ENCODE results near the gene SOX6.

SOX6 gene

DNA sequence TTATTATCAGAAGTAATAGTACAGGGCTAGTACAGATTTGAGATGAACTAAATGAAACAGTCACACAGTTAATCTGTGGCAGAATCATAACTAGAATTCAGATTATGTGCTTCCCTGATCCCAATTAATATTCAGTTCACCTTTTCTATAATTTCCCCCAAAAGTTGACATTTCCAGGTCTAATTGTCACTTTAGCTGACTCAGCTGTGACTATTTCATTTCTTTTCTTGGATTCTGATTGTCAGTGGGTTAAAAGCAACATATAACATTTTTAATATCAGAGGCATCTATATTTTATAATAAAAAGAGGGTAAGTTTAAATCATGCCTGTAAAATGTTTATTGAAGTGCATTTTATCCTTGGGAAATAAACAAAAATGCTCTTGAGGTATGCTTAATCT is 28.8 kb upstream of the SOX6 start:
- H3K27me3 ChIP-seq: no peaks in the 10 kb centered on the region
- TF ChIP-seq, protein P1, sequence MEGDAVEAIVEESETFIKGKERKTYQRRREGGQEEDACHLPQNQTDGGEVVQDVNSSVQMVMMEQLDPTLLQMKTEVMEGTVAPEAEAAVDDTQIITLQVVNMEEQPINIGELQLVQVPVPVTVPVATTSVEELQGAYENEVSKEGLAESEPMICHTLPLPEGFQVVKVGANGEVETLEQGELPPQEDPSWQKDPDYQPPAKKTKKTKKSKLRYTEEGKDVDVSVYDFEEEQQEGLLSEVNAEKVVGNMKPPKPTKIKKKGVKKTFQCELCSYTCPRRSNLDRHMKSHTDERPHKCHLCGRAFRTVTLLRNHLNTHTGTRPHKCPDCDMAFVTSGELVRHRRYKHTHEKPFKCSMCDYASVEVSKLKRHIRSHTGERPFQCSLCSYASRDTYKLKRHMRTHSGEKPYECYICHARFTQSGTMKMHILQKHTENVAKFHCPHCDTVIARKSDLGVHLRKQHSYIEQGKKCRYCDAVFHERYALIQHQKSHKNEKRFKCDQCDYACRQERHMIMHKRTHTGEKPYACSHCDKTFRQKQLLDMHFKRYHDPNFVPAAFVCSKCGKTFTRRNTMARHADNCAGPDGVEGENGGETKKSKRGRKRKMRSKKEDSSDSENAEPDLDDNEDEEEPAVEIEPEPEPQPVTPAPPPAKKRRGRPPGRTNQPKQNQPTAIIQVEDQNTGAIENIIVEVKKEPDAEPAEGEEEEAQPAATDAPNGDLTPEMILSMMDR (IDR thresholded peaks at IDR 0.05): no peak
- no peaks in the 10 kb centered on the region for H3K36me3 ChIP-seq
- H3K4me1 ChIP-seq (ENCODE audit: control insufficient read depth in 1 of 2, insufficient read depth in 1 of 2, low read depth in 1 of 2, low read length in 1 of 2): no peaks in the 10 kb centered on the region
- no peaks in the 10 kb centered on the region for H3K9me3 ChIP-seq
- H3K27ac ChIP-seq: no peak overlapping the region
- no peak overlapping the region for H3K4me3 ChIP-seq (ENCODE audit: low read depth in 1 of 2, low read length in 1 of 2)

DNA sequence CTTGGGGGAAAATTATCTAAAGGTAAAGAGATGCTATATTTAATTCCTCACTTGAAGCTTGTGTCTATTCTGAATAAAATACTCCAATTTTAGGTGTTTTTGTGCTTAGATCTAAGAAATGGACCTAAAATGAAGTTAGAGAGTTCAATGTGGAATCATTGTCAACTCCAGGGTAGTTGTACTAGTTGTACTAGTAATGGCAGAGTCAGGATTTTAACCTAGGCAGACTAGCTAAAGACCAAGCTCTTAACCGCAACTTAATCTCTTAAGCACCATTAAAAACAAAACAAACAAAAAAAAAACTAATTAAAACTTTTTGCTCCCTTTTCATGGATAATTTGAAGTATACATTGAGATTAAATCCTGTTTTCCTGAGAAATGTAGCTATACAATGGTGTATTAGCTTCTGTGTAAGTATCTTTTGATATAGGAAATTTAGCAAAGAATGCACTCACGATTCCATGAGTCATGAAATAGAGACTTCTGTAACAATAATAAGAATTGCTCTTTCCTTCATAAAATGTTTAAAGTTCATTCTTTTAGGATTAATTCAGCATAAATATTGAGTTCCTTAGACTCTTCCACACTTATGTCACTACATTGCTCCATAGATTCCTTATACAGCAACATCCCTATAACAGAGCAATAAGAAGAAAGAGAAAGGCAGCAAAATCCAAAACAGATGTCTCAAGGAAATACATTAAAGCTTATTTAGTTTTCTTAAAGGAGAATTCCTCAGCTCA is 26.5 kb upstream of the SOX6 start:
- TF ChIP-seq, protein P1 (IDR thresholded peaks at IDR 0.05): no peak
- H3K9me3 ChIP-seq: no peaks in the 10 kb centered on the region

DNA sequence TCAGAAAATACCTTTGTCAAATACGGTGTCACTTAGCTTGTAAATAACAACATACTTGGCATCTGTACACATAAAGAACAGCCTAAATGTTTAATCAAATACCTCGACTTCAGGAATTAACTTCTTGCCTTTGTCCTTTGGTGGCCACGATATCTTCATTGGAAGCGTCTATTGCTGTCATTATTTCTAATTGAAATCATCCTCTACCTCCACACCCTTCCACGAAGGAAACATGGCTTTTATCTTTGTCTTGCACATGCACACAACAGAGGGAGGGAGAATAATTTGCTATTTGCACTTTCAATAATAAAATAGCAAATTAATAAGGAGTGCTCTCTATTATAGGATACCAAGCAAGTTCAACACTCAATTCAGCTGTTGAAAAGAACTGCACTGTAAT is 25.8 kb upstream of the SOX6 start:
- Histone ChIP-seq H3K4me3 (ENCODE audit: low read depth in 1 of 2, low read length in 1 of 2) (no peak overlapping the region), H3K4me1 (ENCODE audit: control insufficient read depth in 1 of 2, insufficient read depth in 1 of 2, low read depth in 1 of 2, low read length in 1 of 2) (no peaks in the 10 kb centered on the region), H3K27ac (no peak overlapping the region), H3K27me3 (no peaks in the 10 kb centered on the region), H3K9me3 (no peaks in the 10 kb centered on the region), H3K36me3 (no peaks in the 10 kb centered on the region)
- TF ChIP-seq, protein P1 (IDR thresholded peaks at IDR 0.05): no peak

More for the DNA sequence above, 26.5 kb upstream of the SOX6 start:
- Histone ChIP-seq H3K36me3 (no peaks in the 10 kb centered on the region), H3K27me3 (no peaks in the 10 kb centered on the region), H3K27ac (no peak overlapping the region), H3K4me3 (ENCODE audit: low read depth in 1 of 2, low read length in 1 of 2) (no peak overlapping the region), H3K4me1 (ENCODE audit: control insufficient read depth in 1 of 2, insufficient read depth in 1 of 2, low read depth in 1 of 2, low read length in 1 of 2) (no peaks in the 10 kb centered on the region)

DNA sequence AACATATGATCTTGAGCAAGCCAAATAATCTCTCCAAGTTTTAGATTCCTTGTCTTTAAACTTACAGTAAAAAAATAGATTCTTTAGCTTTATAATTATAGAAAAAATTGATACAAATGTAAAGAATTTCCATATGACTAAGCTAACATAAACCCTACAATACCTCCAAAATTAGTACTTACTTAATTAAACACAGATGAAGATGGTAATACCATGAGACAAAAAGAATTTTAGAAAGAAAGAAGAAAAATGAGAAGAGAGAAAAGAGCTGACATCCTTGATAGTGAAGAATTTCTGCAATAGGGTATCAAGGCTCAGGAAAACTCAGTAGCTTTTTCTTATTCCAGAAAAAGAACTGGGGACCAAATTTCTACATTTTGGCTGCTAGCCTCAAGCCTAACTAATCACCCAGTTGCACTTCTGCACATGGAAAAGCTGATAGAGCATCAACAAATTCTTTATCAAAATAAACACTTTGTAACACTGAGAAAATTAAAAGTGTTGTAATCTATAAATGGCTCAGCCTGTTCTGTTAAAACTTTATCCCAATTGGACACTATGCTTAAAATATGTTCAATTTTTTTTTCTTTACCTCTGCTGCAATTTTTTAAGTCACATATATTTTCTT is 24.7 kb upstream of the SOX6 start:
- Histone ChIP-seq H3K4me1 (ENCODE audit: control insufficient read depth in 1 of 2, insufficient read depth in 1 of 2, low read depth in 1 of 2, low read length in 1 of 2) (no peaks in the 10 kb centered on the region), H3K4me3 (ENCODE audit: low read depth in 1 of 2, low read length in 1 of 2) (no peak overlapping the region), H3K36me3 (no peaks in the 10 kb centered on the region), H3K27me3 (no peaks in the 10 kb centered on the region), H3K9me3 (no peaks in the 10 kb centered on the region), H3K27ac (no peak overlapping the region)
- TF ChIP-seq, protein P1 (IDR thresholded peaks at IDR 0.05): no peak

DNA sequence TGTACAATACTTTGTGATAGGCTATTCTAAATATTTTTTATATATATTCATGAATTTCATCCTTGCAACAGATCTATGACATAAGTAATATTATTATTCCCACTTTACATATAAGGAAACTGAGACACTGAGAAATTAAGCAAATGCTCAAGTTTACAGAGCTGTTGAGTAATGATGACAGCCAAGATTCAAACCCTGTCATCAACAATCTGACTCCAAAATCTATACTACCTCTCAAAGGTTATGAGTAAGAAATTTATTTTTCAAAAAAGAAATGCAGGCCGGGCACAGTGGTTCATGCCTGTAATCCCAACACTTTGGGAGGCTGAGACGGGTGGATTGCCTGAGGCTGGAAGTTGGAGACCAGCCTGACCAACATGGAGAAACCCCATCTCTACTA is 22.6 kb upstream of the SOX6 start:
- H3K36me3 ChIP-seq: no peaks in the 10 kb centered on the region
- no peaks in the 10 kb centered on the region for H3K9me3 ChIP-seq
- no peak overlapping the region for H3K27ac ChIP-seq
- TF ChIP-seq, protein P1 (IDR thresholded peaks at IDR 0.05): no peak
- H3K4me3 ChIP-seq (ENCODE audit: low read depth in 1 of 2, low read length in 1 of 2): no peak overlapping the region
- H3K4me1 ChIP-seq (ENCODE audit: control insufficient read depth in 1 of 2, insufficient read depth in 1 of 2, low read depth in 1 of 2, low read length in 1 of 2): no peaks in the 10 kb centered on the region
- H3K27me3 ChIP-seq: no peaks in the 10 kb centered on the region
